ENCODE data around the gene PAGR1.

The PAGR1 gene

DNA sequence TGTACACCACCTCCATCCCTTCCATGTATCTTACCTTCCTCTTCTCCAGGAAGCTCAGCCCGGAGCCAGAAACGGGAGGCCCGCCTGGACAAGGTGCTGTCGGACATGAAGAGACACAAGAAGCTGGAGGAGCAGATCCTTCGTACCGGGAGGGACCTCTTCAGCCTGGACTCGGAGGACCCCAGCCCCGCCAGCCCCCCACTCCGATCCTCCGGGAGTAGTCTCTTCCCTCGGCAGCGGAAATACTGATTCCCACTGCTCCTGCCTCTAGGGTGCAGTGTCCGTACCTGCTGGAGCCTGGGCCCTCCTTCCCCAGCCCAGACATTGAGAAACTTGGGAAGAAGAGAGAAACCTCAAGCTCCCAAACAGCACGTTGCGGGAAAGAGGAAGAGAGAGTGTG is 3.6 kb downstream of the PAGR1 start:
- DNase-seq = no peak
- peak overlapping the region; percentile 89 to 90 for H3K27ac ChIP-seq

DNA sequence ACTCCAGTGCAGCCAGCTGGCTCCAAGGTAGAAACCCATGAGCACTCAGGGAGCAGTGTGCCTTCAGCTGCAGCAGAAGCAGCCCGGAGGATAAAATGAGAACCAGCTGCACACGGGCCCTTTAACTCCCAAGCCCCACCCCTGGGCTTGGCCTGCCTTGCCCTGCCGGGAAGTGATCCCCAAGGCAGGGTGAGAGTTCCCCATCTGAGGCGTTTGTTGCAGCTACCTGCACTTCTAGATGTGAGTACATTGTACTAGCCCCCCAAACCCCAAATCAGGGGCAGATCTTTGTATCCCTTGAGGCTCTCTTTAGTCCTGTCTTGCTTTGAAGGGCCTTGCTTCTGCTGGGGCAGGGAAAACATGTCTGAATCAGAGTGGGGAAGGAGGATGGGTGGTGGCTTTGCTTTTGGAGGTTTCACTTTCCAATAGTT is 4.3 kb downstream of the PAGR1 start, which contains the start of gene MVP:
Gene MVP (plus strand): TSS at position 192 of the 431 bp plus-strand sequence. CDS start 10,088 bp downstream, outside the sequence.
- intact Hi-C loops (cut with DNase I; ENCODE audit: low total_unique reads) = no loop called here
- Histone ChIP-seq H3K27ac (peak within 1 kb of the TSS; percentile 89 to 90), H3K4me1 (peaks cover 7 to 73% (median 61%) of the 10 kb centered on the region in 4 donors), H3K36me3 (peaks cover 5 to 22% (median 9%) of the 10 kb centered on the region in 3 donors), H3K9me3 (no peaks in the 10 kb centered on the region), H3K4me3 (peak within 1 kb of the TSS; percentile 59 to 72), H3K27me3 (no peaks in the 10 kb centered on the region)
- TF ChIP-seq, protein P1, sequence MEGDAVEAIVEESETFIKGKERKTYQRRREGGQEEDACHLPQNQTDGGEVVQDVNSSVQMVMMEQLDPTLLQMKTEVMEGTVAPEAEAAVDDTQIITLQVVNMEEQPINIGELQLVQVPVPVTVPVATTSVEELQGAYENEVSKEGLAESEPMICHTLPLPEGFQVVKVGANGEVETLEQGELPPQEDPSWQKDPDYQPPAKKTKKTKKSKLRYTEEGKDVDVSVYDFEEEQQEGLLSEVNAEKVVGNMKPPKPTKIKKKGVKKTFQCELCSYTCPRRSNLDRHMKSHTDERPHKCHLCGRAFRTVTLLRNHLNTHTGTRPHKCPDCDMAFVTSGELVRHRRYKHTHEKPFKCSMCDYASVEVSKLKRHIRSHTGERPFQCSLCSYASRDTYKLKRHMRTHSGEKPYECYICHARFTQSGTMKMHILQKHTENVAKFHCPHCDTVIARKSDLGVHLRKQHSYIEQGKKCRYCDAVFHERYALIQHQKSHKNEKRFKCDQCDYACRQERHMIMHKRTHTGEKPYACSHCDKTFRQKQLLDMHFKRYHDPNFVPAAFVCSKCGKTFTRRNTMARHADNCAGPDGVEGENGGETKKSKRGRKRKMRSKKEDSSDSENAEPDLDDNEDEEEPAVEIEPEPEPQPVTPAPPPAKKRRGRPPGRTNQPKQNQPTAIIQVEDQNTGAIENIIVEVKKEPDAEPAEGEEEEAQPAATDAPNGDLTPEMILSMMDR (IDR thresholded peaks at IDR 0.05) = no peak
- peak; percentile 80 to 83 for DNase-seq

More for the DNA sequence above, 3.6 kb downstream of the PAGR1 start:
- Histone ChIP-seq H3K27me3 (no peaks in the 10 kb centered on the region), H3K4me1 (peaks cover 7 to 73% (median 61%) of the 10 kb centered on the region in 4 donors), H3K9me3 (no peaks in the 10 kb centered on the region), H3K4me3 (no peak overlapping the region), H3K36me3 (peaks cover 5 to 22% (median 9%) of the 10 kb centered on the region in 3 donors)
- TF ChIP-seq, protein P1 (IDR thresholded peaks at IDR 0.05) = no peak
- intact Hi-C loops (cut with DNase I; ENCODE audit: low total_unique reads) = loop anchor here (10.0 kb wide), 1 partner anchor 175 kb away; the partner anchor contains the start of genes HIRIP3 and INO80E

DNA sequence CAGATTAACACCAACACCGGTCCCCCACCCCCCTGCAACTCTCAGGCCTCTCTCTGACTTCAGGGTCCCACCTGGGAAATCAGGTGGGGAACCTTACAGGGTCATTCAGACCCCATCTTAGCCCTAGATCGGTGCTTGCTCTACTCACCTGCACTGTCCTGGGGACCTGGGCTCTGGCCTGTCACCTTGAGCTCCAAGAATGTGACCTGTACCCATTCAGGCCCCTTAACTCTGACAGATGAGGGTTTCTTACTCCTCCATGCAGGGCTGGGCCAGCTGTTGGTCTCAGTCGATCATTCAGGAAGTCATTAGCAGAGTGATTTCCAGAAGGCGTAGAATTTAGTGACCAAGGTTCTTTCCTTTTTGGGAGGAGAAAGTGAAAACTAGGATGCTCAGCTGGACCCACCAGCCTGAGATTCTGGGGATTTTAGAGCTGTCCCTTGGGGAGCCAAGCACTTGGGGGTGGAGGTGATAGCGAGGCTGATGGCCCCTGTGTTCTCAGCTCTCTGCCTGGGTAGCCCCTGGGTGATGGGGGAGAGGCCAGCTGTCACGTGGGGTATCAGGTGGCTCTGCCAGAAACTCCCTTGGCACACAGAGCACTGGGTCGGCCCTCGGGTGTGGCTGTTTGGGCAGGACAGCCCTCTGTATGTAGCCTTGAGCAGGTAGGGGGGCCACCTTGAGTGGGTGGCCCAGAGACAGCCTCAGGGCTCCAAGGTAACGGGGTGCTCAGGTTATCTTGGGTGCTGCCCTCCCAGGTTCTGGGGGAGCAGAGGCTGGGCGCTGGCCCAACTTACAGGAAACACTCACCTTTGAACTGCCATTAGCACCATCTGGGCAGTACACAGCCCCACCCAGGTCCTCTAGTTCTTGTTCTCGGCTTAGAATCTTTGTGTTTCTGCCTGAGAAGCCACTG is 5.0 kb downstream of the PAGR1 start:
- Histone ChIP-seq H3K36me3 (peaks cover 5 to 22% (median 9%) of the 10 kb centered on the region in 3 donors), H3K9me3 (no peaks in the 10 kb centered on the region), H3K27ac (peak overlapping the region; percentile 89 to 90), H3K27me3 (no peaks in the 10 kb centered on the region), H3K4me1 (peaks cover 7 to 78% (median 67%) of the 10 kb centered on the region in 4 donors), H3K4me3 (peak overlapping the region; percentile 59 to 72)
- intact Hi-C loops (cut with DNase I; ENCODE audit: low total_unique reads) = no loop called here
- TF ChIP-seq, protein P1 (IDR thresholded peaks at IDR 0.05) = no peak
- DNase-seq = peak; percentile 60 to 82

DNA sequence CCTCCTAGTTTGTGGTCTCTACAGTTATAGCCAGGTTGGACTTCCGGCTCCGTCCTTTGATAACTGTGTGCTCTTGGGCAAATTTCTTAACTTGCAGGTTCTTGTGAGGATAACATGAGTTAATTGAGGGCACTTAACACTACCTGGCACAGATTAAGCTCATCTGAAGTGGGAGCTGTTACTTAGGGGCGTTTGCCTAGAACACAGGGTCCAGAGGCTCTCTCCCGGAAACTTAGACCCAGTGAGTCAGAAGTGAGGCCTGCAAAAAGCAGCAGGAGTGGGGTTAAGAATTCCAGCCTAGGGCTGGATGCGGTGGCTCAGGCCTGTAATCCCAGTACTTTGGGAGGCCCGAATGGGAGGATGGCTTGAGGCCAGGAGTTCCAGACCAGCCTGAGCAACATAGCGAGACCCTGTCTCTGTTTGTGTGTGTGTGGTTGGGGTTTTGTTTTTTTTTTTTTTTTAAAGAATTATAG is 5.7 kb downstream of the PAGR1 start:
- Histone ChIP-seq H3K27ac (peak overlapping the region; percentile 89 to 90), H3K4me3 (peak overlapping the region; percentile 59 to 72), H3K4me1 (peaks cover 7 to 83% (median 67%) of the 10 kb centered on the region in 4 donors), H3K9me3 (no peaks in the 10 kb centered on the region), H3K36me3 (peaks cover 5 to 22% (median 9%) of the 10 kb centered on the region in 3 donors), H3K27me3 (no peaks in the 10 kb centered on the region)
- DNase-seq = no peak
- TF ChIP-seq, protein P1 (IDR thresholded peaks at IDR 0.05) = no peak
- intact Hi-C loops (cut with DNase I; ENCODE audit: low total_unique reads) = no loop called here

DNA sequence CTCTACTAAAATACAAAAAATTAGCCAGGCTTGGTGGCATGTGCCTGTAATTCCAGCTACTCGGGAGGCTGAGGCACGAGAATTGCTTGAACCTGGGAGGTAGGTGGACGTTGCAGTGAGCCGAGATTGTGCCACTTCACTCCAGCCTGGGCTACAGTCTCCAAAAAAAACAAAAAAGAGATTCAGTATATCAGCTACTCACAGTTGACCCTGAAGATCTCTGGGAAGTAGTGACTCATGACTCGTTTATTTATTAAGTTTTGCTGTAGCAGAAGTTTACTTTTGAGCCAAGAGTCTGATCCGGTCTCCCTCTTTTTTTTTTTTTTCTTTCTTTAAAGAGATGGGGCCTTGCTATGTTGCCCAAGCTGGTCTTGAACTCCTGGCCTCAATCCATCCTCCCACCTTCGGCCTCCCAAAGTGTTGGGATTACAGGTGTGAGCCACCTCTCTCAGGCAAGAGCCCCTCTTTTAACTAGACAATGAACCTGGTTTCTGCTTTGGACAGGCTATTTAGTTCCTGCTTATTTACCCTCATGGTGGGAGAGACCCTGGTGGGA is 8.7 kb downstream of the PAGR1 start:
- Histone ChIP-seq H3K36me3 (peaks cover under 1 to 3% (median under 1%) of the 10 kb centered on the region in 3 donors), H3K9me3 (no peaks in the 10 kb centered on the region), H3K4me1 (peaks cover 7 to 71% (median 60%) of the 10 kb centered on the region in 4 donors), H3K27ac (peak overlapping the region; percentile 60 to 64), H3K27me3 (no peaks in the 10 kb centered on the region), H3K4me3 (no peak overlapping the region)
- no peak for DNase-seq
- intact Hi-C loops (cut with DNase I; ENCODE audit: low total_unique reads) = loop anchor here (5.0 kb wide), 1 partner anchor 38 kb away; the partner anchor contains the start of gene CDIPT
- TF ChIP-seq, protein P1 (IDR thresholded peaks at IDR 0.05) = no peak

Data from tibial artery (tissue), 4 donors.